Ishikawa (cell line): ENCODE results near the gene LRRC51.
A peak's percentile ranks its signal among the peaks of the same experiment; 100 is the strongest.

Experiments
- CEBPB ChIP-seq: IDR thresholded peaks from 2 replicates; pipeline ENCODE4 v1.6.1; 2012
- CREB1 ChIP-seq: IDR thresholded peaks from 2 replicates; pipeline ENCODE4 v1.6.1; 2012; ENCODE audit warnings: low read depth
- EGR1 ChIP-seq: IDR thresholded peaks from 2 replicates; pipeline ENCODE4 v1.6.1; 2012
- EP300 ChIP-seq: IDR thresholded peaks from 2 replicates; pipeline ENCODE4 v1.6.1; 2012; ENCODE audit warnings: borderline replicate concordance
- FOXM1 ChIP-seq: IDR thresholded peaks from 2 replicates; pipeline ENCODE4 v1.6.1; 2012; ENCODE audit warnings: low read depth, borderline replicate concordance
- NFIC ChIP-seq: IDR thresholded peaks from 2 replicates; pipeline ENCODE4 v1.6.1; 2012
- RAD21 ChIP-seq: IDR thresholded peaks from 2 replicates; pipeline ENCODE4 v1.6.1; 2012; ENCODE audit warnings: low read depth
- TAF1 ChIP-seq: IDR thresholded peaks from 2 replicates; pipeline ENCODE4 v1.6.1; 2012; ENCODE audit warnings: low read depth, mild to moderate bottlenecking
- TCF12 ChIP-seq: IDR thresholded peaks from 2 replicates; pipeline ENCODE4 v1.6.1; 2012; ENCODE audit warnings: low read depth
- TEAD4 ChIP-seq: IDR thresholded peaks from 2 replicates; pipeline ENCODE4 v1.6.1; 2012
- YY1 ChIP-seq: IDR thresholded peaks from 2 replicates; pipeline ENCODE4 v1.6.1; 2012; ENCODE audit warnings: low read depth
- ZBTB7A ChIP-seq: IDR thresholded peaks from 2 replicates; pipeline ENCODE4 v1.6.1; 2012; ENCODE audit warnings: low read depth
- TF ChIP-seq, protein P1 (sequence below): IDR thresholded peaks from 2 replicates; pipeline ENCODE4 v1.6.1; 2012
- TF ChIP-seq, protein P2 (sequence below): IDR thresholded peaks from 2 replicates; pipeline ENCODE4 v1.6.1; 2012; ENCODE audit warnings: low read depth, mild to moderate bottlenecking
- TF ChIP-seq, protein P3 (sequence below): IDR thresholded peaks from 2 replicates; pipeline ENCODE4 v1.6.1; 2012

The LRRC51 gene

DNA sequence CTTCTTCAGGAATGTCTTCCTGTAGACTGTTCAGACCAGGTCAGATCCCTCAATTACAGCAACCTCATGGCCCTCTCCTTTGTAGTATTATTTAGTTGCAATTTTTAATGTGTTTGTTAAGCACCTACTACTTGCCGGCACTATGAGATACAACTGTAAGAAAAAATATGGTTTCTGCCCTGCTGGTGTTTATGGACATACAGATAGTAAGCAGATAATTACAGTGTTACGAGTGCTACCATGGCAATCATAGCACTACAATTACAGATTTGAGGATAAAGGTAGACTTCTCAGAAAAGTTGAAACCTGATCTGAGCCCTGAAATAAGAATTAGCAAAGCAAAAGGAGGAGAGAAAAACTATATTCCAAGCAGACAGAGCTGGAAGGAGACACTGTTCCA, 2.8 kb downstream of the LRRC51 start:
- TF ChIP-seq, protein P1, sequence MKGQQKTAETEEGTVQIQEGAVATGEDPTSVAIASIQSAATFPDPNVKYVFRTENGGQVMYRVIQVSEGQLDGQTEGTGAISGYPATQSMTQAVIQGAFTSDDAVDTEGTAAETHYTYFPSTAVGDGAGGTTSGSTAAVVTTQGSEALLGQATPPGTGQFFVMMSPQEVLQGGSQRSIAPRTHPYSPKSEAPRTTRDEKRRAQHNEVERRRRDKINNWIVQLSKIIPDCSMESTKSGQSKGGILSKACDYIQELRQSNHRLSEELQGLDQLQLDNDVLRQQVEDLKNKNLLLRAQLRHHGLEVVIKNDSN: no peak
- TF ChIP-seq YY1 (no peak), EP300 (no peak)
- TF ChIP-seq, protein P2, sequence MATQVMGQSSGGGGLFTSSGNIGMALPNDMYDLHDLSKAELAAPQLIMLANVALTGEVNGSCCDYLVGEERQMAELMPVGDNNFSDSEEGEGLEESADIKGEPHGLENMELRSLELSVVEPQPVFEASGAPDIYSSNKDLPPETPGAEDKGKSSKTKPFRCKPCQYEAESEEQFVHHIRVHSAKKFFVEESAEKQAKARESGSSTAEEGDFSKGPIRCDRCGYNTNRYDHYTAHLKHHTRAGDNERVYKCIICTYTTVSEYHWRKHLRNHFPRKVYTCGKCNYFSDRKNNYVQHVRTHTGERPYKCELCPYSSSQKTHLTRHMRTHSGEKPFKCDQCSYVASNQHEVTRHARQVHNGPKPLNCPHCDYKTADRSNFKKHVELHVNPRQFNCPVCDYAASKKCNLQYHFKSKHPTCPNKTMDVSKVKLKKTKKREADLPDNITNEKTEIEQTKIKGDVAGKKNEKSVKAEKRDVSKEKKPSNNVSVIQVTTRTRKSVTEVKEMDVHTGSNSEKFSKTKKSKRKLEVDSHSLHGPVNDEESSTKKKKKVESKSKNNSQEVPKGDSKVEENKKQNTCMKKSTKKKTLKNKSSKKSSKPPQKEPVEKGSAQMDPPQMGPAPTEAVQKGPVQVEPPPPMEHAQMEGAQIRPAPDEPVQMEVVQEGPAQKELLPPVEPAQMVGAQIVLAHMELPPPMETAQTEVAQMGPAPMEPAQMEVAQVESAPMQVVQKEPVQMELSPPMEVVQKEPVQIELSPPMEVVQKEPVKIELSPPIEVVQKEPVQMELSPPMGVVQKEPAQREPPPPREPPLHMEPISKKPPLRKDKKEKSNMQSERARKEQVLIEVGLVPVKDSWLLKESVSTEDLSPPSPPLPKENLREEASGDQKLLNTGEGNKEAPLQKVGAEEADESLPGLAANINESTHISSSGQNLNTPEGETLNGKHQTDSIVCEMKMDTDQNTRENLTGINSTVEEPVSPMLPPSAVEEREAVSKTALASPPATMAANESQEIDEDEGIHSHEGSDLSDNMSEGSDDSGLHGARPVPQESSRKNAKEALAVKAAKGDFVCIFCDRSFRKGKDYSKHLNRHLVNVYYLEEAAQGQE: no peak

DNA sequence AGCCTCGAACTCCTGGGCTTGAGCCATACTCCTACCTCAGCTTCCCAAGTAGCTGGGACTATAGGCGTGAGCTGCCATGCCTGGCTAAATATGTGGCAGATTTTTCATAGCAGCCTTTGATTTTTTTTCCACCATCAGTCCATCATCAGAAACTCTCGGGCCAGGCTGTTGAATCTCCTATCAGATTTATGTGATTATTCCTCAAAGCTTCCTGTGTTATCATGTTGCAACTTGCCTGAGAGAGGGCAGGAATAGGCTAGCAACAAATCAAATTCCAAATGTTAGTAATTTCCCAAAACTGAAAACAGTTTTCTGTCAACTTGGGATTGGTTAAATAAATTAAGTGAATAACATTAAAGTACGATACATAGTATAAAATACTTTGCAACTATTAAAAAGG, 3.4 kb downstream of the LRRC51 start:
- TF ChIP-seq YY1: no peak
- TF ChIP-seq ZBTB7A: no peak
- TF ChIP-seq TCF12: no peak
- no peak for TF ChIP-seq TEAD4
- no peak for TF ChIP-seq NFIC
- TF ChIP-seq TAF1: no peak
- TF ChIP-seq, protein P2: no peak
- TF ChIP-seq, protein P1: no peak
- no peak for TF ChIP-seq CREB1
- TF ChIP-seq, protein P3, sequence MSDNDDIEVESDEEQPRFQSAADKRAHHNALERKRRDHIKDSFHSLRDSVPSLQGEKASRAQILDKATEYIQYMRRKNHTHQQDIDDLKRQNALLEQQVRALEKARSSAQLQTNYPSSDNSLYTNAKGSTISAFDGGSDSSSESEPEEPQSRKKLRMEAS: no peak
- no peak for TF ChIP-seq RAD21

DNA sequence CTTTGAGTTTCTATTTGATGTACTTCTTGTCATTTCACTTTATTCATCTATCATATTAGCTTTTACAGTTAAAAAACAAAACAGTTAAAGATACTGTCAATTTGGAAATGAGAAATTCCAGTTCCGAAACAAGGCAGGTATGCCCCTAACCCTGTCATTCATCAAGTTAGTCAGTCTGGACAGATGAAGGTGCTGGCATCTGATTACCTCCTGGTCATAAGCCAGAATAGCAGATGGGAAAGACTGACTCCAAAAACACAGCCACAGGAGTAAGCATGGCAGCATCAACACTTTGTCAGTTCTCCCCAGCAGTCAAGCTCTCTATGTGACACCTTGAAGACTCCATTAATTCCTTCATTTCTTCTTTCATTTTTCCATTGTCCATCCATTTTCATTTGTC, 4.3 kb downstream of the LRRC51 start:
- TF ChIP-seq FOXM1 (no peak), EGR1 (no peak), CREB1 (no peak), NFIC (no peak), RAD21 (no peak), TCF12 (no peak), YY1 (no peak), EP300 (no peak), TEAD4 (no peak), CEBPB (no peak), ZBTB7A (no peak)
- TF ChIP-seq, protein P3: no peak

DNA sequence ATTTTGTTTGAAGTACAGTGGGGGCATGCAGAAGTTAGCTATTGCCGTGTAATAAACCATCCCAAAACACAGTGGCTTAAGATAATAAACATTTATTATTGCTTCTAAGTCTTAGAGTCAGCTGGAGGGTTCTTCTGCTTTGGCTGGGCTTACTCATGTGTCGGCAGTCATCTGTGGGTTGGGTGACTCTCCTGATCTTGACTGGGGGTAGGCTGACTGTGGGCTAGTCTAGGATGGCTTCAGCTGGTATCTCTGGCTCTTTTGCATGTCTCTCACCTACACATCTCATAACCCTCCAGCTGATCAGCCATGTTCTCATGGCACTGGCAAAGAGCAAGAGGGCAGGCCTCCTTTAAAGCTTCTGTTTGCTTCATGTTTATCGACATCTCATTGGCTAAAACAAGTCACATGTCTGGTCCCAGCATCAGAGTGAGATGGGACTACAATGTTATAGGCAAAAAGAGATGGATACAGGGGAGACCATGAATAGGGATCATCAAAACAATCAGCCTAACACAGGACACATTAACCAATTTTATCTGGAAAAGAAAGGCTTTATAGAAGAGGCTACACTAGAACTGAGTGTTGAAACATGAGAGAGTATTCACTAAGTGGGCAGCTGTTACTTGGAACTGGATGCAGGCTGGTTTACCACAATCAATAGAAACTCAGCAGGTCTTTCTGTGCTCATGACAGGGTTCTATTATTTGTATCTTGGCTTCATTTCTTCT, 5.1 kb downstream of the LRRC51 start:
- TF ChIP-seq TEAD4: no peak
- TF ChIP-seq, protein P1: peak; percentile 79

DNA sequence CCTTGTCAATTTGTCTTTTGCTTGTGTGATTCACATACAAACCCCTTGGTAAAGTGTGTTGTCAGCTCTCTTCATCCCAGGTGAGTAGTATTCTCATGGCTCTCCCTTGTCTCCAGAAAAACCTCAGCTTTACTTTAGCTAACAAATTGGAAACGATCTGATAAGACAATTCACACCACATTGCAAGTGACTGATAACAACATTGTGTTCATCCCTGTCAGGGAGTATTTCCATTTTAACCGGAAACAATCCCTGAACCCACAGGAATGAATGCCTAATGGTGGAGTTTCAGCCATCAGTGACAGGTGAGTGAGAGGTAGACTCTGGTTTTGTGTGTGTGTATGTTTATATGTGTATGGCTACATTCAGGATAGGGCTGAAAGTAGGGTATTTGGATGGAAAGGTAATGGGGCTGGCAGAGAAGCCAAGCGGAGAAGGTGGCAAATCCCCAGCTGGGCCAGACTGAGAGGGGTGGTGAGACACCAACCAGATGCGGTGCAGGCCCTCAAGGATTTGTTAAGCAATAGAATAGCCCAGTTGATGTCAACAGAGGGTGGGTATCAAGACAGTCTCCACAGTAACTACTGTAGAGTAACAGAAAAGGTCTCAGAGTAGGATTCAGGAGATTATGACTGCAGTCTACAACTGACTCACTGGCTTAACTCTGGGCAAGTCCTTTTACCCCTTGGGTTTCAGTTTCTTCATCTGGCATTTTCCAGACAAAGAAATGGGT, 7.6 kb downstream of the LRRC51 start:
- no peak for TF ChIP-seq NFIC
- no peak for TF ChIP-seq CREB1
- no peak for TF ChIP-seq EP300
- TF ChIP-seq YY1: no peak
- TF ChIP-seq TCF12: no peak
- TF ChIP-seq RAD21: no peak
- TF ChIP-seq CEBPB: no peak
- no peak for TF ChIP-seq ZBTB7A
- TF ChIP-seq, protein P3: no peak
- TF ChIP-seq, protein P1: no peak
- TF ChIP-seq EGR1: no peak
- TF ChIP-seq TAF1: no peak
- no peak for TF ChIP-seq FOXM1
- TF ChIP-seq, protein P2: no peak
- no peak for TF ChIP-seq TEAD4
